ENCODE results near the gene RAB25. TPM values are rescaled to one million over a fixed set of nuclear protein-coding genes. Genes with fewer than 3 reads are reported as not detected.
A peak's percentile ranks its signal among the peaks of the same experiment; 100 is the strongest.

RAB25 gene
- total RNA-seq, 1 donor from 2014 or later: 58.0 TPM

DNA sequence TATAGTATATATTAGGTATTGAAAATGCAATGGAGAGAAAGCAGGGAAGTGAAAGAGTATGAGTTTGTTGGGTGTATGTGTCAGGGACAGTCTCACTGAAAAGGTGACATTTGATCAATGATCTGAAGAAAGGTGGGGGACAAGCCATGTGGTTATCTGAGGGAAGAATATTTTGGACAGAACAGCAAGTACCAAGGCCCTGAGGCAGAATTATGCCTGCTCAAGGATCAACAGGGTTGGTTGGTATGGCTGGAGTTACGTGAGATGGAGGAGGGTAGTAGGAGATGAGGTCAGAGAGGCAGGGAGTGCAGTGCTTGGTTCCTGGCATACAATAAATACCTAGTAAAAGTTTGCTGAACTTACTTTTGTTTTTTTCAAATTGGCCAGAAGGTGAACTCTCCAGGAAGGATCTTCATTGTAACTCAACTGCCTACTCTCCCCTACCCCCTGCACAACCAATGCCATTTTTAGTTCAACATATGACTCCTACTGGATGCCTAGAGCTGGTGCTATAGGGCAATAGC lies 4.6 kb upstream of the RAB25 start:
- no peak overlapping the region for H3K27ac ChIP-seq
- no peaks in the 10 kb centered on the region for H3K27me3 ChIP-seq (ENCODE audit: low read depth)
- peaks cover 22% of the 10 kb centered on the region for H3K4me1 ChIP-seq
- no peaks in the 10 kb centered on the region for H3K9me3 ChIP-seq
- no peak overlapping the region for H3K4me3 ChIP-seq
- ATAC-seq (no peak), DNase-seq (no peak)
- intact Hi-C loops (cut with DNase I): no loop called here
- H3K36me3 ChIP-seq: peaks cover 20% of the 10 kb centered on the region
- TF ChIP-seq, protein P1, sequence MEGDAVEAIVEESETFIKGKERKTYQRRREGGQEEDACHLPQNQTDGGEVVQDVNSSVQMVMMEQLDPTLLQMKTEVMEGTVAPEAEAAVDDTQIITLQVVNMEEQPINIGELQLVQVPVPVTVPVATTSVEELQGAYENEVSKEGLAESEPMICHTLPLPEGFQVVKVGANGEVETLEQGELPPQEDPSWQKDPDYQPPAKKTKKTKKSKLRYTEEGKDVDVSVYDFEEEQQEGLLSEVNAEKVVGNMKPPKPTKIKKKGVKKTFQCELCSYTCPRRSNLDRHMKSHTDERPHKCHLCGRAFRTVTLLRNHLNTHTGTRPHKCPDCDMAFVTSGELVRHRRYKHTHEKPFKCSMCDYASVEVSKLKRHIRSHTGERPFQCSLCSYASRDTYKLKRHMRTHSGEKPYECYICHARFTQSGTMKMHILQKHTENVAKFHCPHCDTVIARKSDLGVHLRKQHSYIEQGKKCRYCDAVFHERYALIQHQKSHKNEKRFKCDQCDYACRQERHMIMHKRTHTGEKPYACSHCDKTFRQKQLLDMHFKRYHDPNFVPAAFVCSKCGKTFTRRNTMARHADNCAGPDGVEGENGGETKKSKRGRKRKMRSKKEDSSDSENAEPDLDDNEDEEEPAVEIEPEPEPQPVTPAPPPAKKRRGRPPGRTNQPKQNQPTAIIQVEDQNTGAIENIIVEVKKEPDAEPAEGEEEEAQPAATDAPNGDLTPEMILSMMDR (IDR thresholded peaks at IDR 0.05): no peak

GRCh38 chr1:156062189-156062588 lies 1.2 kb downstream of the RAB25 start:
- ATAC-seq: peak in 1 of 2 donors; percentile 25
- peaks cover 16% of the 10 kb centered on the region for H3K36me3 ChIP-seq
- DNase-seq: no peak
- H3K9me3 ChIP-seq: no peaks in the 10 kb centered on the region
- H3K27me3 ChIP-seq (ENCODE audit: low read depth): no peaks in the 10 kb centered on the region
- TF ChIP-seq, protein P1 (IDR thresholded peaks at IDR 0.05): no peak
- H3K4me1 ChIP-seq: no peaks in the 10 kb centered on the region
- H3K27ac ChIP-seq: peak overlapping the region; percentile 58
- H3K4me3 ChIP-seq: peak overlapping the region; percentile 49
- intact Hi-C loops (cut with DNase I): no loop called here

DNA sequence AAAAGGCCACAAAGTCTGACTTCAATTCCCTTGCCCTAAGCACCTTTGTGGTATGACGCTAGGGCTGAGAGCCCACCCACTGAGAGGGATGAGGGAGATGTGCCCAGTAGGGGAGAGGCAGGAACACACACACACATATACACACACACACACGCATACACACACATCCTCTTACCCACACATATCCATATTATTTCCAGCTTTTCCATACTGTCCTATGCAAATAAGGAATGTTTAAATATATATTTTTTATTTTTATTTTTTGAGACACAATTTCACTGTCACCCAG lies 3.0 kb downstream of the RAB25 start:
- Histone ChIP-seq H3K4me1 (no peaks in the 10 kb centered on the region), H3K27me3 (ENCODE audit: low read depth) (no peaks in the 10 kb centered on the region), H3K4me3 (no peak overlapping the region), H3K36me3 (peaks cover under 1% of the 10 kb centered on the region), H3K9me3 (no peaks in the 10 kb centered on the region), H3K27ac (no peak overlapping the region)
- no peak for ATAC-seq
- no peak for DNase-seq
- TF ChIP-seq, protein P1 (IDR thresholded peaks at IDR 0.05): no peak
- intact Hi-C loops (cut with DNase I): no loop called here

DNA sequence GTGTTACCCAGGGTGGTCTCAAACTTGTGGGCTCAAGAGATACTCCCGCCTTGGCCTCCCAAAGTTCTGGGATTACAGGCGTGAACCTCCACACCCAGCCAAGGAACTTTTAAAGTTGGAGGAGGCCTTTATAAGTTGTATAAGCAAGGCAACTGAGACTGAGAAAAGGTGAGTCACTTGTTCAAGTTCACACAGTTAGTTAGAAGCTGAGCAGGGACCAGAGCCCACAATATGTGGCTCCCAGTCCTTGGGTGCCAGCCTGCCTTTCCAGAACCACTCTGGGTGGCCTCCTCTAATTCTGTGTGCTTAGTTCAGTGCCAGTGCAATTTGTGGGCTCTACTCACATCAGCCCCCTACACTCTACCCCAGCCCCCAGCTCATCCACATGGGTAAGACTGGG lies 3.7 kb downstream of the RAB25 start:
- ATAC-seq (no peak), DNase-seq (no peak)
- Histone ChIP-seq H3K27me3 (ENCODE audit: low read depth) (no peaks in the 10 kb centered on the region), H3K4me1 (no peaks in the 10 kb centered on the region), H3K36me3 (peaks cover 3% of the 10 kb centered on the region), H3K9me3 (no peaks in the 10 kb centered on the region), H3K4me3 (no peak overlapping the region), H3K27ac (no peak overlapping the region)
- intact Hi-C loops (cut with DNase I): no loop called here
- TF ChIP-seq, protein P1 (IDR thresholded peaks at IDR 0.05): no peak

DNA sequence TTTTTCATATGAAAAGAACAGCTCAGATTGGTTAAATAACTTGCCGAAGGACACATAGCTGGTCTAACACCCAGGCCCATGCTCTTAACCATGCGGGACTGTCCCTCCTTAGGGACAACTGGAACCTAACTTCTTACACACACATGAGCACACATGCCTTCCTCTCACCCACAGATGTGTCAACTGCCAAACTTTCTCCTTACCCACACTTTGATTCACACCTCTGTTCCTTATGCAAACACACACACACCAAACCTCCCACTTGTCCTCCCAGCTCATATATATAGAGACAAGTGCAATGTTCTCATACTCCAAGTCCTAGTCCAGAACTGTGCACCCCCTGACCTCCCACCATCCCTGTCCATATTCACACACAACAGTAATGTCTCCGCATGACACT lies 4.3 kb downstream of the RAB25 start:
- no peaks in the 10 kb centered on the region for H3K27me3 ChIP-seq (ENCODE audit: low read depth)
- intact Hi-C loops (cut with DNase I): no loop called here
- no peak overlapping the region for H3K27ac ChIP-seq
- DNase-seq: no peak
- no peaks in the 10 kb centered on the region for H3K4me1 ChIP-seq
- H3K36me3 ChIP-seq: peaks cover 8% of the 10 kb centered on the region
- no peak for ATAC-seq
- no peak overlapping the region for H3K4me3 ChIP-seq
- TF ChIP-seq, protein P1 (IDR thresholded peaks at IDR 0.05): no peak
- no peaks in the 10 kb centered on the region for H3K9me3 ChIP-seq

DNA sequence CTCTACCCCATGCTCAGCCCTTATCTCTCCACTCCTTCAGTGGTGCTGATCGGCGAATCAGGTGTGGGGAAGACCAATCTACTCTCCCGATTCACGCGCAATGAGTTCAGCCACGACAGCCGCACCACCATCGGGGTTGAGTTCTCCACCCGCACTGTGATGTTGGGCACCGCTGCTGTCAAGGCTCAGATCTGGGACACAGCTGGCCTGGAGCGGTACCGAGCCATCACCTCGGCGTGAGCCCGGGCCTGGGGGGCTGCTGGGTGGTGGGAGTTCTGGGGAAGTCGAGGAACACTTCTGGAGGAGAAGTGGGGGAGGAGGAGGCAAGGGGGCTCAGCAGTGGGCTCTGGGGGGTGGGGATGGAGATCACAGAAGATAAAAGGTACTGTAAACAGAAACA lies 4.9 kb downstream of the RAB25 start:
- intact Hi-C loops (cut with DNase I): no loop called here
- Histone ChIP-seq H3K27me3 (ENCODE audit: low read depth) (no peaks in the 10 kb centered on the region), H3K4me1 (no peaks in the 10 kb centered on the region), H3K27ac (no peak overlapping the region), H3K36me3 (peaks cover 8% of the 10 kb centered on the region), H3K9me3 (no peaks in the 10 kb centered on the region), H3K4me3 (no peak overlapping the region)
- TF ChIP-seq, protein P1 (IDR thresholded peaks at IDR 0.05): no peak
- ATAC-seq (no peak), DNase-seq (no peak)

Data from lower lobe of right lung (tissue), 2 donors.